Skeletal muscle satellite cell (primary cell): ENCODE data around the gene COPS3. TPM values are rescaled to one million over a fixed set of nuclear protein-coding genes. Genes with fewer than 3 reads are reported as not detected.

Experiments used
- H3K27me3 ChIP-seq: 2 replicates; pipeline ENCODE4 v1.7.0; 2013; ENCODE audit warnings: low read length; ENCODE audit not compliant: control insufficient read depth, insufficient read depth
- H3K36me3 ChIP-seq: 2 replicates; pipeline ENCODE4 v1.7.0; 2013; ENCODE audit warnings: mild to moderate bottlenecking, control low read depth, low read length; ENCODE audit not compliant: insufficient read depth
- H3K4me1 ChIP-seq: 2 replicates; pipeline ENCODE4 v1.7.0; 2013; ENCODE audit warnings: low read length; ENCODE audit not compliant: control insufficient read depth, insufficient read depth
- H3K4me2 ChIP-seq: 2 replicates; pipeline ENCODE4 v1.7.0; 2013; ENCODE audit warnings: mild to moderate bottlenecking, low read length
- H3K4me3 ChIP-seq: 2 replicates; pipeline ENCODE4 v1.7.0; 2013; ENCODE audit warnings: low read length
- H3K9ac ChIP-seq: 2 replicates; pipeline ENCODE4 v1.7.0; 2013; ENCODE audit warnings: mild to moderate bottlenecking, low read depth, low read length, moderate library complexity
- H3K9me3 ChIP-seq: replicated peaks from 2 replicates; pipeline ENCODE4 v1.7.0; 2013; ENCODE audit warnings: mild to moderate bottlenecking, control low read depth, low read length
- total RNA-seq: library from RNA; depleted of rRNA; stranded (reverse); fragments of >200 nt; gene quantifications from 2 replicates; pipeline ENCODE4 v1.2.3, GENCODE V29; 2012; rRNA removed

COPS3 gene
- total RNA-seq, result 105 and 109 TPM in 2 replicates

DNA sequence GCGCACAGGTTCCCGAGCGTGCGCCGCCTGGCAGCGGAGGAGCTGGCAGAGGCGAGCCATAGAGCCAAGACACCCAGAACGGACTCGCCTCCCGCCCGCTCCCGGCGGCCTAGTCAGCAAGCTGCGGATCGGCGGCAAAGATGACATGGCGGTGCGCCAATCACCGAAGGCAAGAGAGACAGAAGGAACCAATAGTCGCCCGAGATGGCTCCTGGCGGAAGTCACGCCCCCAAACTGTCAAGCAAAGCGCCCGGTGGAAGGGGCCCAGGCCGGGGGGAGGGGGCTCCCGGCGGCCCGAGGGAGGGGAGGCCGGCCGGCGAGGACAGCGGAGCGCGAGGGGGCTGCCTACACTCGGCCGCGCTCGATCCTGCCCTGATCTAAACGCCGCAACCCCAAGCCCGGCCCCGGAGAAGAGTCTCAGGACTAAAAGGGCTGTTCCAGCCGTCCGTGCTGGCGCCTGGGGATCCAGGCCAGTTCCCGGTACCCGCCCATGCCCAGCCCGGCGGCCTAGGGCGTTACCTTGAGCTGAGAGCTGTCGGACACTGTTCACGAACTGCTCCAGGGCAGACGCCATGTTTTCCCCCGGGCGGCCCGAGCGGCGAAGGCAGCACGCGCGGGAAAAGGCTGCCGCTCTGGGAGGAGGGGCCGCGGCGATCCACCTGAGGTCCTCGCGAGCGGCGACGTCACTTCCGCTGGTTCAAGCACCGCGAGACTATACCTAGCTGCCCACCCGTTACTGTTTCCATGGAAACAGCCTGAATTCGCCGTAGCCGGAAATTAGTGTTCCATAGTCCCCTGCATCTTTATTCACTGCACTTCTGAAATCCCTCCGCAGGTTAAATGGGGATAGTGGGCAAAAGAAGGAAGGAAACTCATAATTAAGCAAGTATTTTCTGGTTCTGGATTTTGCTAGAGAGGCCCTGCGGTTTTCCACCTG is at the start of gene COPS3:
TSS of gene COPS3 (minus strand) at position 634 of the 937 bp plus-strand sequence. CDS start at position 574, 60 bp downstream.
- H3K4me3 ChIP-seq, result peak within 1 kb of the TSS; percentile 97
- no peaks in the 10 kb centered on the region for H3K9me3 ChIP-seq
- peaks cover 11% of the 10 kb centered on the region for H3K4me1 ChIP-seq
- H3K9ac ChIP-seq, result peak within 1 kb of the TSS; percentile 97
- peak within 1 kb of the TSS; percentile 97 for H3K4me2 ChIP-seq
- H3K27me3 ChIP-seq, result no peaks in the 10 kb centered on the region
- H3K36me3 ChIP-seq, result no peaks in the 10 kb centered on the region

DNA sequence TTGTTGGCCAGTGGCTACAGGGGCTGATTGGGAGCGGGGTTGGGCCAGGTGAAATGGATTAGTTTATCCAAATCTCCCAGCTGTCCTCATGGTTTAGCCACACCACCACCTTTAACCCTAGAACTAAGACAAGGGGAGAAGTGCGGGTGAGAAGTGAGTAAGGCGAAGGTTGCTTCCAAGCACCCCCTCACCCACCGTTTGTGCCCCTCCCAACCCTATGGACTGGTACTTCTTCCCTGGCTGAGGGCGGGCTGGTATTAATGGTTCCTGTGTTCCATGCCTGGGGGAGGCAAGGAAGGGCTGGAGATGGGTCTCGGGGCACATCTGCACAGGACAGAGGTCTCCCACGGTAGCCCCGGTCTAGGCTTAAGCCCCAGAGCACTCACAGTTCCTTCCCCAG is 47.2 kb upstream of the COPS3 start:
- H3K27me3 ChIP-seq, result no peaks in the 10 kb centered on the region
- no peak overlapping the region for H3K4me2 ChIP-seq
- no peaks in the 10 kb centered on the region for H3K9me3 ChIP-seq
- H3K9ac ChIP-seq, result no peak overlapping the region
- no peak overlapping the region for H3K4me3 ChIP-seq
- H3K4me1 ChIP-seq, result no peaks in the 10 kb centered on the region
- H3K36me3 ChIP-seq, result no peaks in the 10 kb centered on the region

DNA sequence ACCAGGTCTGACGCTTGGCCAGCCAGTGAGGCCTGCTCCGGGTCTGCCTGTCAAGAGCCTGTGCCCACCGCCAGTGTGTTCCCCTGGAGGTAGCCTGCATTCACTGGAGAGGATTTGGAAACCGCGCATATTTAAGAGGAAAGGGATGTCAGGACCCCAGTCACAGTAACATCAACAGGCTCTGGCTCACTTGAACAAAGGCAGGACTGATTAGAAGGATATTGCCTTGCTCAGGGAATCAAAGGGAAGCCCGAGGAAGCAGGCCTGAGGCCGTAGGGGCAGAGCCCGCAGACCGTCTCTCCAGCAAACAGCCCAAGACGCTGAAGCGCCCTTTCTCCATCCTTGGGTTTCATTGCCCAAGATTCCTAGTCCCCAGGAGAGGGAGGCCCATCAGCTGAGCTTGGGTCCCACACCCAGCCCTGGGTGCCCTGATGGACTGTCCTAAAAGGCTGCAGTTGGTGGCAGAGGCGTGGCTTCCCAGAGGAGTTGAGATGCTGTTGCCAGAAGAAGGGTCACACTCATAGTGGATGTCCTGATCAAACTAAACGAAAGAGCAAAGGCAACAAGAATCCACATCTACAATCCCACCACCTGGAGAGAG is 45.3 kb upstream of the COPS3 start:
- no peak overlapping the region for H3K4me2 ChIP-seq
- no peaks in the 10 kb centered on the region for H3K9me3 ChIP-seq
- H3K36me3 ChIP-seq, result no peaks in the 10 kb centered on the region
- H3K9ac ChIP-seq, result no peak overlapping the region
- H3K4me3 ChIP-seq, result no peak overlapping the region
- no peaks in the 10 kb centered on the region for H3K4me1 ChIP-seq
- no peaks in the 10 kb centered on the region for H3K27me3 ChIP-seq

DNA sequence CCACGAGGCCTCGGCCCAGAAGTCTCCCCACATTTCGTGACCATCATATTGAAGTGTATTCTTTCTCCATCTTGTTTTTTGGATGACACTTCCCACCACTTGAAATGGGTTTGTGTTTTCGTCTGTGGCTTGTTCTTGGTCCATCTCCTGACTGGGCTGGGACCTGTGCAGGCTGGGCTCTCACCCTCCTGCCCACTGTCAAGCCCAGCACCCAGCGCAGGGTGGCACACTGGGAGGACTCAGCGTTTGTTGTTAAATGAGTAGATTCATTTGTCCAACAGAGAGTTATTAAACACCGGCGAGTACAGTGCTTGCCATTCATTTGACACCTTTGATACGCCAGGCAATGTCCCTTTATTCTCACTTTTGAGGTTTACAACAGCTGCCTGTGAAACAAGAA is 44.8 kb upstream of the COPS3 start:
- Histone ChIP-seq H3K4me3 (no peak overlapping the region), H3K36me3 (no peaks in the 10 kb centered on the region), H3K9me3 (no peaks in the 10 kb centered on the region), H3K27me3 (no peaks in the 10 kb centered on the region), H3K4me1 (no peaks in the 10 kb centered on the region), H3K4me2 (no peak overlapping the region), H3K9ac (no peak overlapping the region)

DNA sequence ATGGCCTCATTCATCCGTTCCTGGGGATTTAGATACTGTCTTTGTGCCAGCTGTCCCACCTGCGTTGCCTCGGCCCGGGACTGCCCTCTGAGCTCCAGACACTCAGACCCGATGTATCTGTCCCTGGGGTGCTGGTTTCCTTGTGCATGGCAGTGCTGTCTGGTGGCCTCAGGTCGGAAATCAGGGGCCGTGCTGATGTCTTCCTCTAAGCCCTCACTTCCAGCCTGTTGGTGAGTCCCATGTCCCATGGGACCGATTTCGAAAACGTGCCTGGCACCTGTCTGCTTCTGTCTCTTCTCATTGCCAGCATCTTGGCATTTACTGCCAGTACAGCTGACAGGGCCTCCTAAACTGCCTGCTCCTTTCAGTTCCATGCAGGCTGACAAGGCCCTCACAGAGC is 44.2 kb upstream of the COPS3 start:
- Histone ChIP-seq H3K36me3 (no peaks in the 10 kb centered on the region), H3K4me1 (no peaks in the 10 kb centered on the region), H3K9ac (no peak overlapping the region), H3K4me2 (no peak overlapping the region), H3K27me3 (no peaks in the 10 kb centered on the region), H3K9me3 (no peaks in the 10 kb centered on the region), H3K4me3 (no peak overlapping the region)

DNA sequence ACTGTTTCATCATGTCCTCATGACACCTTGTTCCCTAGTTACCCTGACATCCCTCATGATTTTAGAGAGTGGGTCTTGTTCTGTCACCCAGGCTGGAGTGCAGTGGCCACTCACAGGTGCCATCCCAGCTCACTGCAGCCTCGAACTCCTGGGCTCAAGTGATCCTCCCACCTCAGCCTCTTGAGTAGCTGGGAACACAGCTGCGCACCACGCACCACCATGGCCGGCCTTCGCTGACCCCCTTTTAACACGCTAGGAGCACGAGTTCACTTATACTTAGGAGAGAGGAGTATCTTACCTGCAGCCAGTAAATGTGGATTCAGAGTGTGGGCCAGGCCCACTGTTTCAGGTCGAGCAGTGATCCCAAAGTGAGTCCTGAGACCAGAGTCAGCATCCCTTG is 43.6 kb upstream of the COPS3 start:
- no peak overlapping the region for H3K4me2 ChIP-seq
- no peak overlapping the region for H3K9ac ChIP-seq
- no peaks in the 10 kb centered on the region for H3K36me3 ChIP-seq
- no peaks in the 10 kb centered on the region for H3K9me3 ChIP-seq
- no peaks in the 10 kb centered on the region for H3K4me1 ChIP-seq
- no peak overlapping the region for H3K4me3 ChIP-seq
- no peaks in the 10 kb centered on the region for H3K27me3 ChIP-seq

DNA sequence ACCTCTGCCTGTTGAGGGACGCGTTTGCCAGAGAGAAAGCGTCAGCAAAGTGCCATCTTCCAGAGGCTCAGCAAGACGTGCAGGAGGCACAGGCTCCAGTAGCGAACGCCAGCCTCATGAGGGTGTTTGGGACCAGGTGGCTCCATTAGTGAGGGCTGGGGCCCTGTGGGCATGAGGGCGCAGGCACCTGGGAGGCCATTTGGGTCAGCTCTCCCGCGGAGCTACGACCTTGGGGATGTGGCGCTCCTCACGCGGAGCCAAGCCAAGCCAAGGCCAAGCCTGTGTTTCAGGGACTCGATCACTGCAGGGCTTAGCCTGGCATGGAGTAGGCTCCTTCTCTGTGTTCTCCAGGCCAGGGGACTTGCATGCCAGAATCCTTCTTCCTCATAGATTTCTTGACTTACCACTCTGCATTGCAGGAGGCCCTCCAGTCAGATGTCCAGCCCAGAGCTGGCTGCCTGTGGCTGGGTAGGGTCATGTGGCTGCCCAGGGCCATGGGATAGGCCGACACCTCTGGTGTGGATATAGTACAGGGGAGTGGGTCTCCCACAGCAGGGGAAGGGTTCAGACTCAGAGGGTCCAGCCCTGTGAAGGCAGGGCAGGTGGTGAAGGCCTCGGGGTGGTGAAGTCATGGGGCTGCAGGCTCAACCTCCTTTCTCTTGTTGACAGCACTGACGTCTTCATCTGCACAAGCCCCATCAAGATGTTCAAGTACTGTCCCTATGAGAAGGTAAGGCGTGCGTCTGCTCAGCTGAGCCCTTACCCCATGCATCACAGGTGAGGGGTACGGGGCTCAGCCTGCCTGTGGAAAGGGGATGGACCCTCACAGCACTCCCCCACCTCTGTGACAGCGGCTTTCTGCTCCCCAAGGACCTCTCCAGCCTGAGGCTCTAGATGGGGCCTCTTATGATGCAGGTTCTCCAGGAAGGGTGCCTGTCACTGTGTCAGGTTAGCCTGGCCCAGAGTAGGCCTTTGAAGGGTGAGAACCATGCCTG is 41.8 kb upstream of the COPS3 start:
- H3K36me3 ChIP-seq, result no peaks in the 10 kb centered on the region
- no peaks in the 10 kb centered on the region for H3K27me3 ChIP-seq

DNA sequence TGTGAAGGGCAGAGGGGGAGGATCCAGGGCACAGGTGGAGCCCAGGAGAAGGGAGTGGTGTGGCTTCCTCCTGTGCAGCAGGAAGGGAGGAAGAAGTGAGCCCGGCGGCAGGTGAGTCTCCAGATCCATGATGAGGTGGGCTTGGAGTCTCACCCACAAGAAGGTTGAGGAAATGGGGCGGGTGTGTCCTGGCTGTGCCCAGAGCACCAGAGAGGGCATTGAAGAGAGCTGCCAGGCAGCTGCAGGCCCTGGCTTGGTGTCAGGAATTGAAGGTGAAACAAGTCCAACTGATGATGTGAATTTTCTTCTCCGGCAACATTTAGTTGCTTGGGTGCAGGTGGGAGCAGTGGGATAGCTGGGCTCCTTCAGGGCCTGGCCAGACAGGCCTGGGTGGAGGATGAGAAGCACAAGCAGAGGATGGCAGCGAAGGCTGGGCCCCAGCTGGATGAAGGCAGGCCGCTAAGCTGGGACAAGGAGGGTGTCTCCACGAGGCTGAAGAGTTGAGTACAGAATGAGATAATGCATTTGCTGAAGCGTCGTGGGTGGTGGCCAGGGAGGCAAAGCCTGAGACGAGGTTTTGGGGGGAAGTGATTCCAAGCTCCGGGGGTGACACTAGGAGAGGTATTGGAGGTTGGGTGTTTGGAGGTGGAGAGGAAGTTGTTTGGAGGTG is 40.4 kb upstream of the COPS3 start:
- no peaks in the 10 kb centered on the region for H3K4me1 ChIP-seq
- no peak overlapping the region for H3K9ac ChIP-seq
- H3K36me3 ChIP-seq, result no peaks in the 10 kb centered on the region
- H3K4me3 ChIP-seq, result no peak overlapping the region
- H3K27me3 ChIP-seq, result no peaks in the 10 kb centered on the region
- H3K9me3 ChIP-seq, result no peaks in the 10 kb centered on the region
- no peak overlapping the region for H3K4me2 ChIP-seq

More for the DNA sequence above, 41.8 kb upstream of the COPS3 start:
- H3K4me1 ChIP-seq, result no peaks in the 10 kb centered on the region
- no peaks in the 10 kb centered on the region for H3K9me3 ChIP-seq
- H3K9ac ChIP-seq, result no peak overlapping the region
- no peak overlapping the region for H3K4me3 ChIP-seq
- no peak overlapping the region for H3K4me2 ChIP-seq

DNA sequence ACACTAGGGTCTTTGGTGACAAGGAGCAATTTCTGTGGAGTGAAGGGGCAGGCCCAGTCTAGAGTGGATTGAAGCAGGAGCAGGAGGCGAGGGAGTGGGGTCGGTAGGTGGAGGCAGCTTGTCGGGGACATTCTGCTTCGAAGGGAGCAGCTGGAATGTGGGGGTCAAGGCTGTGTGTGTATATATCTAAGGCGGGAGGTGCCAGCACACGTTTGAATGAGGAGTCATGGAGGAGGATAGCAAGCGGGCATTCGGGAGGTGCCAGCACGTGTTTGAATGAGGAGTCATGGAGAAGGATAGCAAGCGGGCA is 39.8 kb upstream of the COPS3 start:
- Histone ChIP-seq H3K4me1 (no peaks in the 10 kb centered on the region), H3K4me3 (no peak overlapping the region), H3K9me3 (no peaks in the 10 kb centered on the region), H3K9ac (no peak overlapping the region), H3K27me3 (no peaks in the 10 kb centered on the region), H3K4me2 (no peak overlapping the region), H3K36me3 (no peaks in the 10 kb centered on the region)

DNA sequence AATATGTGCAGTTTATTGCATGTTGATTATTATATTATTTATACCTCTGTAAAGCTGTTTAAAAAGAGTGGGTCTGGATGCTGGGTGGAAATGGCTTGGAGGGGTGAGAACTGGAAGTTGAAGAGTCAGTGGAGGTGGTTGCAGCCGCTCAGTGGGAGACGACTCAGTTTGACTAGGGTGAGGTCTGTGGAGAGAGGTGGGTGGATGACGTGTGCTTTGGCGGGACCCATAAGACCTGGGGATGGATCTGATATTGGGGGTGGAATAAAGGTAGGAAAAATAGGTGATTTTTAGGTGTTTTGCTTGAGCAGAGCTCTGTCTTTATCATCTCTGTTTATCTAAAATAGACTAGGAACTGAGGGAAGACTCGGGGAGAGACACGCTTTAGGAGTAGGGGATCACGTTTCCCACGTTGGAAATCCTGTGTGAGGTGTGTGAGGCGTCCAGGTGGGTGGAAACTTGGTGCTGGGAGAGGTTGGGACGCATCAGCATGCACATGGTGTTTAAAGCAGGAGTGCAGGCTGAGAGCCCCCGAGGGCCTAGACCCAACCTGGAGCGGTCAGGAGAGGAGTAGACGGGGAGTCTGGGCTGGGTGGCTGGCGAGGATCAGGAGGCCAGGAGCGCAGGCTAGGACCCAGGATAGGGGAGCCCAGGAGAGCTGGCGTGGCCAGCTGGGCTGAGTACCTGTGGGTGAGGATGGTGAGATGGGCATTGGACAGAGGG is 39.3 kb upstream of the COPS3 start:
- H3K36me3 ChIP-seq, result no peaks in the 10 kb centered on the region
- no peaks in the 10 kb centered on the region for H3K9me3 ChIP-seq
- no peaks in the 10 kb centered on the region for H3K27me3 ChIP-seq
- no peak overlapping the region for H3K4me3 ChIP-seq
- no peaks in the 10 kb centered on the region for H3K4me1 ChIP-seq
- H3K9ac ChIP-seq, result no peak overlapping the region
- H3K4me2 ChIP-seq, result no peak overlapping the region
